Activated CD8-positive, alpha-beta memory T cell treated with anti-CD3 and anti-CD28 coated beads, Interleukin-2, amount 50 U/mL, for 24 hours (primary cell): ENCODE measurements around the gene DNAJC5.
A peak's percentile ranks its signal among the peaks of the same experiment; 100 is the strongest.

Experiments used
- DNase-seq: peaks from one replicate; pipeline ENCODE4 v3.0.0-alpha.2; 2020; ENCODE audit errors: extremely low read depth

DNAJC5 gene

DNA sequence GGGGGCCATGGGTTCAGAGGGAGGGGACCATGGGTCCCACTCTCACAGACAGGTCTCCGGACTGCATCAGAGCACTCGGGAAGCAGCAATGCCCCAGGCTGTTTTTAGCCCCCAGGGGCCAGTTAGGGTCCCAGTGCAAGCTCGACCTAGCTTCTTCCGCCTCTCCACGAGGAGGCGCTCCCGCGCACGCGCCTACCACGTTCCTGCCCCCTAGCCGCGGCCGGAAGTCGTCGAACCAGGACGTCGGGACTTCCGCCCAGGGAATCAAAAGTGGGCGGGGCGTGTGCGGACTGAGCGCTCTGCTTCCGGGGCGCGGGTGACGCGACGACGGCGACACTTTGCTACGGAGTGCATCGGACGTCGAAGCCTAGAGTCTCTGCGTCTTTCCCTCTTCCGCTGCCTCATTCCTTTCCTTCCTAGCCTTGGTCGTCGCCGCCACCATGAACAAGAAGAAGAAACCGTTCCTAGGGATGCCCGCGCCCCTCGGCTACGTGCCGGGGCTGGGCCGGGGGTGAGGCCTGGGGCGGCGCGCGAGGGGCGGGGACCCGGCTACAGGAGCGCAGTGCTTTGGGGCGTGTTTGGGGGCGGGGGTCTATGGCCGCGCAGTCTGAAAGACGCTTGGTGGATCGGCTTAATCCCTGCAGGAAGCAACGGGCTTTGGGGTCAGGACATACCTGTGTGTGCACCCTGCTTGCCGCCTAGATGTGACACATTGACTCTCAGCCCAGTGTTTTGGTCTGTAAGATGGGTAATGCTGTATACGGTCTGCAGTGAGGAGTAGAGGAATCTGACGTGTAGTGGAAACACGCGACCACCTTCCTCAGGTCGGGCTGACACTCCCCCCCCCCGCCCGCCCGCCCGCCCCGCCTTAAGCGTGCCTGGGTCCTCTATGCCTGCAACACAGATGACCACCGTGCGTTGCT is 86.1 kb downstream of the DNAJC5 start, which contains the start of gene PRPF6:
Gene PRPF6 (plus strand): TSS at position 327 of the 923 bp plus-strand sequence. CDS start 114 bp downstream, at position 441.
- DNase-seq, result peak; percentile 86

GRCh38 chr20:63982937-63983336 is 88.0 kb downstream of the DNAJC5 start:
- no peak for DNase-seq
